D721Med (cell line): ENCODE results near the gene EPHA6.

ENCODE experiments used
- DNase-seq: peaks from one replicate; pipeline ENCODE4 v3.0.0; 2011; ENCODE audit warnings: low spot score; ENCODE audit not compliant: insufficient read length
- FAIRE-seq: peaks from 2 replicates; lab custom pipeline; 2011; peaks lifted over from hg19 to GRCh38; lab: Jason Lieb, UNC
- TF ChIP-seq, protein P1 (sequence below): IDR thresholded peaks from 2 replicates; pipeline ENCODE4 v1.5.1; 2012; ENCODE audit warnings: mild to moderate bottlenecking, control low read depth; ENCODE audit not compliant: insufficient read depth; ENCODE audit errors: missing control alignments

EPHA6 gene

DNA sequence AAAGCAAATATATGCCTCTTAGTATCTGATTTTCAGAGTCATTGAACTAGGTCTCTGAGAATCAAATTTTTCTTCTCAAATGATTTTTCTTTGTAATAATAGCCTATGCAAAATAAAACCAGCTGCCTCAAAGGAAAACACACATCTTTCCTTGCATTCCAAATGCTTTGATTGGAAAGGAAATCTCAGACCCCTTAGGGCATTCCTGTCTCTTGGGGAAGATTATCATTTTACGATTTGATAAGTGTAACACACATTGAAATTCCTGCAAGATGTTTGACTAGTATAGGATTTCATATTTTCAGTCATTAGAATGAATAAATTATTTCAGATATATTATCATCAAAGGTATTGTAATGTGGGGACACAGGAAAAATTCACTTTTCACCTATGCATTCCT lies 244.8 kb downstream of the EPHA6 start:
- TF ChIP-seq, protein P1, sequence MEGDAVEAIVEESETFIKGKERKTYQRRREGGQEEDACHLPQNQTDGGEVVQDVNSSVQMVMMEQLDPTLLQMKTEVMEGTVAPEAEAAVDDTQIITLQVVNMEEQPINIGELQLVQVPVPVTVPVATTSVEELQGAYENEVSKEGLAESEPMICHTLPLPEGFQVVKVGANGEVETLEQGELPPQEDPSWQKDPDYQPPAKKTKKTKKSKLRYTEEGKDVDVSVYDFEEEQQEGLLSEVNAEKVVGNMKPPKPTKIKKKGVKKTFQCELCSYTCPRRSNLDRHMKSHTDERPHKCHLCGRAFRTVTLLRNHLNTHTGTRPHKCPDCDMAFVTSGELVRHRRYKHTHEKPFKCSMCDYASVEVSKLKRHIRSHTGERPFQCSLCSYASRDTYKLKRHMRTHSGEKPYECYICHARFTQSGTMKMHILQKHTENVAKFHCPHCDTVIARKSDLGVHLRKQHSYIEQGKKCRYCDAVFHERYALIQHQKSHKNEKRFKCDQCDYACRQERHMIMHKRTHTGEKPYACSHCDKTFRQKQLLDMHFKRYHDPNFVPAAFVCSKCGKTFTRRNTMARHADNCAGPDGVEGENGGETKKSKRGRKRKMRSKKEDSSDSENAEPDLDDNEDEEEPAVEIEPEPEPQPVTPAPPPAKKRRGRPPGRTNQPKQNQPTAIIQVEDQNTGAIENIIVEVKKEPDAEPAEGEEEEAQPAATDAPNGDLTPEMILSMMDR: no peak
- FAIRE-seq: no peak
- DNase-seq: no peak

GRCh38 chr3:97066531-97066930 lies 252.1 kb downstream of the EPHA6 start:
- FAIRE-seq (no peak), DNase-seq (no peak)

GRCh38 chr3:97070302-97070701 lies 255.9 kb downstream of the EPHA6 start:
- DNase-seq: no peak
- TF ChIP-seq, protein P1: no peak
- FAIRE-seq: no peak

More at GRCh38 chr3:97066531-97066930, 252.1 kb downstream of the EPHA6 start:
- TF ChIP-seq, protein P1: no peak

GRCh38 chr3:97074546-97074945 lies 260.2 kb downstream of the EPHA6 start:
- TF ChIP-seq, protein P1: no peak
- FAIRE-seq: no peak
- DNase-seq: no peak

DNA sequence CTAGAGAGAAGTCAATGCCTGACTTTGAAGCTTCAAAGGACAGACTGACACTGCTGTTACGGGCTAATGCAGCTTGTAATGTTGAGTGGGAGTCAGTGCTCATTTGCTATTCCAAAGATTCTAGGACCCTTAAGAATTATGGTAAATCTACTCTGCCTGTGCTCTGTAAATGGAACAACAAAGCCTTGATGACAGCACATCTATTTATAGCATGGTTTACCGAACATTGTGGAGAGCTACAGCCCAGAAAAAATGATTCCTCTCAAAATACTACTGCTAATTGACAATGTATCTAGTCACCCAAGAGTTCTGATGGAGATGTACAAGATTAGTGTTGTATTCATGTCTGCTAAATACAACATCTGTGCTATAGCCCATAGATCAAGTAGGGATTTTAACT lies 262.3 kb downstream of the EPHA6 start:
- no peak for FAIRE-seq
- TF ChIP-seq, protein P1: no peak

GRCh38 chr3:97089621-97090020 lies 275.2 kb downstream of the EPHA6 start:
- TF ChIP-seq, protein P1: no peak
- DNase-seq (no peak), FAIRE-seq (no peak)

More for the DNA sequence above, 262.3 kb downstream of the EPHA6 start:
- no peak for DNase-seq

DNA sequence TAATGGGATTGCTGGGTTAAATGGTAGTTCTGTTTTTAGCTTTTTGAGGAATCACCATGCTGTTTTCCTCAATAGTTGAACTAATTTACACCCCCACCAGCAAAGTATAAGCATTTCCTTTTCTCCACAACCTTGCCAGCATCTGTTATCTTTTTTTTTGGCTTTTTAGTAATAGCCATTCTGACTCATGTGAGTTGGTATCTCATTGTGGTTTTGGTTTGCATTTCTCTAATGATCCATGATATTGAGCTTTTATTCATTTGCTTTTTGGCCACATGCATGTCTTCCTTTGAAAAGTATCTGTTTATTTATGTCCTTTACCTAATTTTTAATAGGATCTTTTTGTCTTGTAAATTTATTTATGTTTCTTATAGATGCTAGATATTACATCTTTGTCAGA lies 288.2 kb downstream of the EPHA6 start:
- FAIRE-seq: no peak
- no peak for DNase-seq
- TF ChIP-seq, protein P1: no peak
